HL-60 (cell line): ENCODE data around the gene MRPL9.

Experiments
- CTCF ChIP-seq: IDR thresholded peaks from one replicate; pipeline ENCODE4 v1.5.1; 2011; ENCODE audit warnings: low read length, control low read depth, inconsistent platforms; ENCODE audit not compliant: insufficient read depth
- GABPA ChIP-seq: IDR thresholded peaks from 2 replicates; pipeline ENCODE4 v1.6.1; 2012; ENCODE audit warnings: low read depth
- POLR2AphosphoS5 ChIP-seq: IDR thresholded peaks from 2 replicates; pipeline ENCODE4 v1.6.1; 2012; ENCODE audit warnings: low read depth
- REST ChIP-seq: IDR thresholded peaks from 2 replicates; pipeline ENCODE4 v1.6.1; 2012; ENCODE audit warnings: low read depth; ENCODE audit not compliant: insufficient replicate concordance
- SPI1 ChIP-seq: IDR thresholded peaks from 2 replicates; pipeline ENCODE4 v1.6.1; 2012; ENCODE audit warnings: low read depth, mild to moderate bottlenecking, borderline replicate concordance

DNA sequence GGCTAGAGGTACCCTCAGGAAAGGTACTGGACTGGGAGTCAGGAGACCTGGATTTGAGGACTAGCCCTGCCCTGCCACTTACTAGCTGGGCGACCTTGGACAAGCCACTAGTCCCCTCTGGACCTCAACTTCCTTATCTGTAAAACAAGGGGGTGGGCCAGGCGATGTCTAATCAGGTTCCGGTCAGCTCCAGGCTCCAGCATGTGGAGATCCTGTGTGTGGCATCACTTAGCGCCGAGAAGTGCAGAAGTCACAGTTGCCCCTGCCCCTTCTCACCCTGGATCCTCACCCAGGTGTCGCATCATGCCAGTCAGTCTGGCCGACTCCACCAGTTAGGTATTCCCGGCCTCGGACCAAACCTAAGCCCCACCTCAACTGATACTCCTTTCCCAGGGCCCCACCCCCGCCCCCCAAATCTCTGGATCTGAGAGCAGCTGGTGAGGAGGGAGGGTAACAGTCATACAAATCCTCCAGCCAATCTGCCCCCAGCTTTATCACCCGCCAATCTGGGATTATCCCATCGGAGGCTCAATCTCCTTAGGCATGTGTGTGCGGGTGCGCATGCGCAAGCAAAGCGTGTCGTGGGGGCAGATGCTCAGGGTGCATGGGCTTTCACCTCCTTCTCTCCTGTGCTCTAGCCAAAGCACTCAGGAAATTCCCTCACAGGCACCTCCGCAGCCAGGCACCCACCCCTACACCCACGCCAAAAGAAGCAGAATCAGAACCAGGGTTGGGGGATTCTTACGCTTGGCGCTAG lies 52.1 kb downstream of the MRPL9 start:
- no peak for TF ChIP-seq CTCF
- no peak for TF ChIP-seq SPI1
- no peak for TF ChIP-seq POLR2AphosphoS5
- TF ChIP-seq GABPA = no peak
- no peak for TF ChIP-seq REST
